GM18907 (cell line): ENCODE results near the gene ERMAP.
"Not testable (repeated sequence)": the region's sequence is repeated elsewhere in the genome, so short reads cannot be mapped to it uniquely, and the experiment has no call there.

Source experiments
- ATAC-seq: cut with Tn5 transposase; IDR thresholded peaks from one replicate; pipeline ENCODE4 v1.9.1; 2021; ENCODE audit warnings: mild to moderate bottlenecking, moderate library complexity; ENCODE audit not compliant: unreplicated experiment

The ERMAP gene

GRCh38 chr1:42841440-42842147, 24.7 kb downstream of the ERMAP start:
- ATAC-seq: no peak

DNA sequence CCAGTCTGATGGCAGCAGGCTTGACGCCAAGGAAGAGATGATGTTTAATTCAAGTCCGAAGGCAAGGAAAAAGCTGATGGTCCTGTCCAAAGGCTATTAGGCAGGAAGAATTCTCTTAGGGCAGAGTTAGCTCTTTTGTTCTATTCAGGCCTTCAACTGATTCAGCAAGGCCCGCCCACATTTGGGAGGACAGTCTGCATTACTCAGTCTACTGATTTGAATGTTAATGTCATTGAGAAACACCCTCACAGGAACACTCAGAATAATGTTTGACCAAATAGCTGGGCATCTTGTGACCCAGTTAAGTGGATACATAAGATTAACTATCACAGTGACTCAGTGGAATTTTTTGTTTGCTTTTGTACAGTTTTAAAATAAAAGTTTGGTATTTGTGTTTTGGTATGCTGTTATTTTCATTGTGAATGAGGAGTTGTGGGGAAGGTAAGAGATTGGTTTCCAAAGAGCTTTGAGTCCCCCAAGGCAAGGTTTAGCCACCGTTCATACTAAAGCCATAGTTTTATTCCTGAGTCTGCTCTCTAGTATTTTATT, 27.7 kb downstream of the ERMAP start:
- ATAC-seq: no peak

GRCh38 chr1:42845193-42845592, 28.3 kb downstream of the ERMAP start:
- ATAC-seq: no peak

DNA sequence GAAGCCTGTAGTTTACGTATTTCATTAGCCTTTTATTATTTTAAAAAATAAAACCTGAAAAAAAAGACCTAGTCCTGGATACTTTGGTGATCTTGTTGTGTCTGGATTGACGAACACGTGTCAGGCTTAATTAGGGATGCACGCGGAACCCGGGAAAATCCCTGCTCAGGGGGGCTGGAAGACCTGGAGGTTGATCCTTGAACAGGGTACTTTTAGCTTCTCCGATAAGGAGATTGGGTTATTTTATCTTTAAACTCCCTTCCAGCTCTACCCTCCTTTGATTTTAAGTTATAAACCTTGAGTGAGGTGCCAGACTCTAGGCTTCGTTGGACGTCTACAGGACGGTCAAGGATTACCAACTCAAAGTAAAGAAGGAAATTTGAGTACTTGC, 28.9 kb downstream of the ERMAP start:
- ATAC-seq: no peak

DNA sequence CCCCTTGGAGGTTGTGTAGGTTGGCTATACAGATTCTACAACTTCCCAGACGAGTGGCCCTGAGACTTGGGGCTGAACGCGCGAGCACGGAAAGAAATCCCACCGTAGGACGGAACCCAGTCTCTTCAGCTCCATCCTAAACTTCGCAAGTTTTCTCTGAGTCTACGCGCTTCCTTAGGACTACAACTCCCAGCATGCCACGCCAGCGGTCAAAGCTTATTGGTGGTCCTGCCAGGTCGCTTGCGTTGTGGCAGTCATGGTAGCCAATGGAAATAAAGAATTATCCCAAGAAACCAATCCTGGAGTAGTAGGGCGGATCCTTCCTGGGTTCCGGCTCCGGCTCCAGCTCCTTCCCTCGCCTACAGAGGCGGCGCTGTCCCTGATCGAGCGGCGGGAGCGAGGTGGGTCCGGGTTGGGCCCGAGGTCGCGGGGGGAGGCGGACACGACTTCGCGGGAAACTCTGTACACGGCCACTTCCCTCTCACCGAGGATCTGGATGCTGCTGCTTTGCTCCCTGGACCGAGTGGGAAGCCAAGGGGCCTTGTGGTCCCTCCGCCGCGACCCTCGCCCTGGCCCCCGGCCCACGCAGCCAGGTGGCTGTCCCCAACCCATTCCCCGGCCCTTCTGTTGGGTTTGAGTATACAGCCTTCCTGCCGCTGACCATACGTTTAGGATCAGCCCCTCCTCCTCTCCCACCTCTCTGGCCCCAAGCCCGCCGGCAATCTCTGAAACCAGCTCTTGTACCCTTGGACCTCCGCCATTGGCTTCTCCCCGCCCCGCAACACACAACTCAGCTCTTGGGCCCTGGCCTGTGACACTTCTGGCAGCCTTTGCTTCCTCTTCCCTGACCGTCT, 29.6 kb downstream of the ERMAP start, which contains the start of gene ZNF691:
Gene ZNF691, plus strand, starts transcription at position 357 of the 854 bp plus-strand sequence. CDS start 3,046 bp downstream, outside the sequence.
- ATAC-seq: peak; percentile 91

DNA sequence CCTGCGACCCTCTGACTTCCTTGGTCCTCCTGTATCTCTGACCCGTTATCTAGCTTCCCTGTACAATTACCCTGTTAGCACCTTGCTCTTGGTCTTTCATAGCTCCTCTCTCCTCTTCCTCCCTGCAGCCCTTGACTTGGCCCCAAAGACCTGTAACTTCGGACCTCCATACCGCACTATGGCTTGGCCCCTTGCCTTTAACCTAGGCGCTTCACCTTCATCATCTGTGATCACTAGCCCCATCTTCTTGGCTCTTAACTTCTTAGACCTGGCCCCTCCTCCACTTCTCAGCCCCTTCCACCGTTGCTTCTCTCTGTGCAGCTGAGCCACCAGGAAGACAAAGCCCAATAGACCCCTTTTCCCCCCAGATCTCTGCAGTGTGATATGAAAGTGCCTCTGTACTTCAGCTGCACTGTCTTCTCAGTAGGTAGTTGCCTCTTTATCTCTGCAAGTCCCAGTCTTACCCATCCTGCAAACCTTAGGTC, 30.2 kb downstream of the ERMAP start:
- ATAC-seq: peak; percentile 7

GRCh38 chr1:42847721-42848460, 31.0 kb downstream of the ERMAP start:
- ATAC-seq: no peak

- ATAC-seq: no peak
Observed at GRCh38 chr1:42848823-42849537, 32.1 kb downstream of the ERMAP start.

GRCh38 chr1:42849944-42850343, 33.0 kb downstream of the ERMAP start:
- no peak for ATAC-seq

DNA sequence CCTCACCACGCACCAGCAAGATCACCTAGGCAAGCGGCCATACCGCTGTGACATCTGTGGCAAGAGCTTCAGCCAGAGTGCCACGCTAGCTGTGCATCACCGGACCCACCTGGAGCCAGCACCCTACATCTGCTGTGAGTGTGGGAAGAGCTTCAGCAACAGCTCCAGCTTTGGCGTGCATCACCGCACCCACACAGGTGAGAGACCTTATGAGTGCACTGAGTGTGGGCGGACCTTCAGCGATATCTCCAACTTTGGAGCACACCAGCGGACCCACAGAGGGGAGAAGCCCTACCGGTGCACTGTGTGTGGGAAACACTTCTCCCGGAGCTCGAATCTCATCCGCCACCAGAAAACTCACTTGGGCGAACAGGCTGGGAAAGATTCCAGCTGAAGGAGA, 34.5 kb downstream of the ERMAP start:
- no peak for ATAC-seq

DNA sequence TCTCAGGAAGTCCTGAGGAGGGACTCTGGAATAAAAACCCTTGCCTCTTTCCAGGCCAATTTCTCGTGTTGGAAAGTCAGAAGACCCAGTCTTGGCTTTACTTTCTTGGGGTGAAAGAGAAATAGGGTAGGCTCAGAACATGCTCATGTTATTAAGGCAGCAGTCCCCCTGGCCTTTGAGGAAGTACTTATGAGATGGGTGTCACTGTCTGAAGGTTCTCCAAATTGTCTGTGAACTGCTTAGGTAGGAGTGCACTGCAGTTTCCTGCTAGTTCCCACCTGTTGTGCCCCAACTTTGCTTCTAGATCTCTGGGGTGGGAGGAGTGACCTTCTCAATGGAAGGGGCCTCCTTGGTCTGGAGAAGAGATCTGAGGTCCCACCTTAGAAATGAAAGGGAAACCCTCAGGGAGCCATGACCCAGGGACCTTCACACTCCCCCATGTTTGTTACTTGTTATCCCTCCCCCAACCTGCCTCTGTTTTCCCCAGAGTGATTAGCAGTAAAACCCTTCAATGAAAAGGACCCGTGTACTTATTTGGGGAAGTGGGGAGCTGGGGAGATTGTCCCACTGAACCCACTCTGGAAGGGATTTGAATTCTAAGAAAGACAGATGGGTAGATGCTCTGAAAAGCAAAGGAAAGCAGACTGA, 35.2 kb downstream of the ERMAP start:
- no peak for ATAC-seq

DNA sequence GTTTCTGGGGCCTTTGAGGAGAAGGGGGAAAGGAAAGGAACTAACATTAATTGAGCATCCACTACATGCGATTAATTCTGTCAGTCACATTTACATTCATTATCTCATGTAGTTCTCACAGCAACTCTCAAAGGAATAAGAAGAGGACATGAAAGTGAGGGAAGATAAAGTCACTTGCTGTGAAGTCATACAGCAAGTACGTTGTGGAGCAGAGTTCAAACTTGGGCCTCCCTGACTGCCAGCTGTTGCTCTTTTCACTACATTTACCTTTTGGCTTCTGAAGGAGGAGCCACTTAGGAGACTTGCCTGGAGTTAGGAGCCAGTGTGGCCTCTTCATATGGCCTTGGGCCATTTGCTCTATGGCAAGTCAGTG, 35.7 kb downstream of the ERMAP start:
- no peak for ATAC-seq

DNA sequence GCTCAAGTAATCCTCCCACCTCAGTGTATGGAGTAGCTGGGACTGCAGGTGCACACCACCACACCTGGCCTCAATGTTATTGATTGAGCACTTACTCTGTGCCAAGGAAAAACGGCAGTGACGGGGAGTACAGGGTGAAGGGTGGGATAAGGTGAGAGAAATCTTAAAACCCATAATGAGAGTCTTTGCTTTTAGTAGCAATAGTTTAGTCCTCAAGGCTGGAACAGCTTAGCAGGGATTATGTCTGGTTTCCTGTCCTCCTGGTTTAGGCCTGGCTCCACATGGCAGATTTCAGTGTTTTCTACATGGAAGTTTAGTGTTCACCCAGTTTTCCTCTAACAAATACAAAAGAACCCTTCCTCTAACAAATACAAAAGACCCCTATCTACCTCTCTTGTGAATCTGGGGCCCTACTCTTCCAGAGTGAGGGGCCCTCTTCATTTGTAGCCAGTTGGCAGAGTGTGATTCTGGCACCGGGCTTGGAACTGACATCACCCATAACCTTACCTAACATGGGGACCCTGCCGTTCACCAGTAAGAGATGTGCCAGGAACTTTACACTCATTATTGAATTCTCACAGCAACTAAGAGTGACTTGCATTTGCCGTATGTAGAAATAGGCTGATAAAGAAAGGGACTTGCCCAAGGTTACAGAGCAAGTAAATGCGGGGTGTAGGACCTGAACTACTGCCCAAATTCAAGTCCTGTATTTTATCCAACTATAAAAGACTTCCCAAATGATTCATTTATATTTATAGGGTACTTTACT, 36.4 kb downstream of the ERMAP start:
- no peak for ATAC-seq

GRCh38 chr1:42856554-42856953, 39.6 kb downstream of the ERMAP start:
- not testable (repeated sequence) for ATAC-seq

DNA sequence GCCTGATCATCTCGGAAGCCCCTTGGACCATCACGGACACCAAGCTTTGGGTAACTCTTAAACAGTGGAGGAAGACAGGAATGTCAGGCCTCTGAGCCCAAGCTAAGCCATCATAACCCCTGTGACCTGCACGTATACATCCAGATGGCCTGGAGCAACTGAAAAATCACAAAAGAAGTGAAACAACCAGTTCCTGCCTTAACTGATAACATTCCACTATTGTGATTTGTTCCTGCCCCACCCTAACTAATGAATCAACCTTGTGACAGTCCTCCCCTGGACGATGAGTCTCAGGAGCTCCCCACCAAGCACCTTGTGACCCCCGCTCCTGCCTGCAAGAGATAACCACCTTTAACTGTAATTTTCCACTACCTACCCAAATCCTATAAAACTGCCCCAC, 42.4 kb downstream of the ERMAP start:
- ATAC-seq: not testable (repeated sequence)

DNA sequence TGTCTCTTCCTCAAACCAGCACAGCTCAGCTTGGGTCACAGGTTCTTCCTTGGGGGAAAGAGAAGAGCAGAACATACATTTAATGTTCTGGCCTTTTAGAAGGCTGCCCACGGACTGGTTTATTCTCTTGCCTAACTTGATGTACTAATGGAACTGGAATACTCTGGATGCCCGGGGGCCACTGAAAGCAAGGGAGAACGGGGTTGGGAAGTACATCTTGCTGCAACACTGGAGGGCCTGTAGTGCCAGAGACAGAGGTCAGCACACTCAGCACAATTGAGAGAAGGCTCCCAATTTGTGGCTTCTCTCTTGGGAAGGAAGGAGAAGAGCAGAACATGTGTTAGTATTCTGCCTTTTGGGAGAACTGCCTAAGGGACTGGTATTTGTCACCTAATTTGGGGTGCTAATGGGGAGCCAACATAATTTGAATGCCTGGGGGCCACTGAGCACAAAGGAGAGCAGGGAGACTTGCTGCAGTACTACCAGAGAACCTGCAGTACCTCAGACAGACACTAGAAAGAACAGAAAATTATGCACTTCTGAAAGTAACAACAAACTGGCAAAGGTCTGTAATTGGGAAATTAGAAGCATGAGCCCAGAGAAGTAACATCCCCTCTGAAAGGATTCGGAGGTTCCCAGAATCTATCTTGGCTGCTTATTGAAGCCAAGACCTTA, 43.6 kb downstream of the ERMAP start:
- ATAC-seq: no peak

GRCh38 chr1:42861014-42861399, 44.1 kb downstream of the ERMAP start:
- no peak for ATAC-seq

DNA sequence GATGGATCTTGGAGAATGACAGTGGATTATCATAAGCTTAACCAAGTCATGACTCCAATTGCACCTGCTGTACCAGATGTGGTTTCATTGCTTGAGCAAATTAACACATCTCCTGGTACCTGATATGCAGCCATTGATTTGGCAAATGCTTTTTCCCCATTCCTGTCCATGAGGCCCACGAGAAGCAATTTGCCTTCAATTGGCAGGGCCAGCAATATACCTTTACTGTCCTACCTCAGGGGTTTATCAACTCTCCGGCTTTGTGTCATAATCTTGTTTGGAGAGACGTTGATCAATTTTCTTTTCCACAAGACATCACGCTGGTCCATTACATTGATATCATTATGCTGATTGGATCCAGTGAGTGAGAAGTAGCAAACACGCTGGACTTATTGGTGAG, 49.6 kb downstream of the ERMAP start:
- ATAC-seq: no peak

- ATAC-seq: not testable (repeated sequence)
Observed at GRCh38 chr1:42868466-42868865, 51.5 kb downstream of the ERMAP start.
